HCT116 (cell line): ENCODE data around the gene PDE6G. TPM values are rescaled to one million over a fixed set of nuclear protein-coding genes. Genes with fewer than 3 reads are reported as not detected.

Experiments
- ATAC-seq: fragments of 200-7000 bp; cut with Tn5 transposase; 2 replicates; pipeline ENCODE4 v1.9.1; 2020; ENCODE audit warnings: mild to moderate bottlenecking, moderate library complexity
- BruUV-seq: library from RNA; stranded (reverse); fragments of 400-500 nt; replicated peaks from 2 replicates; lab custom pipeline; 2021; lab: Mats Ljungman, UMichigan
- CTCF ChIA-PET: fragments of 300-600 bp; sonication (Branson Sonifier 250); formaldehyde crosslinking; loops from one replicate; lab custom pipeline; 2021; ENCODE audit warnings: antibody characterized with exemption; lab: Charles Lee
- POLR2A ChIA-PET: fragments of 300-600, 350-600 bp; sonication (Branson Sonifier 250); formaldehyde crosslinking; loops from one replicate; lab custom pipeline; 2021; ENCODE audit warnings: antibody characterized with exemption; lab: Charles Lee
- RAD21 ChIA-PET, 2 experiments: fragments of 300-600 bp; sonication (Branson Sonifier 250); formaldehyde crosslinking; loops; one replicate each; lab custom pipeline; 2023; ENCODE audit warnings: low total read pairs in 2 of 2; ENCODE audit not compliant: uncharacterized antibody in 2 of 2, unreplicated experiment in 2 of 2, low non-redundant PET in 1 of 2; lab: Charles Lee
- DNase-seq: peaks from one replicate; pipeline ENCODE4 v3.0.0-alpha.2; 2010; ENCODE audit warnings: low read depth, low spot score
- H2AFZ ChIP-seq: fragments of 200-600 bp; shearing (Covaris generic), sonication (generic); 2 replicates; pipeline ENCODE4 v1.6.1; 2017; ENCODE audit warnings: low read depth, mixed run types, mixed read lengths, antibody characterized with exemption, low read length; ENCODE audit not compliant: poor library complexity, severe bottlenecking
- H3K27ac ChIP-seq: 2 replicates; pipeline ENCODE4 v1.5.1; 2012; ENCODE audit warnings: low read depth, low read length
- H3K27me3 ChIP-seq: fragments of 200-600 bp; sonication (generic); 2 replicates; pipeline ENCODE4 v1.6.1; 2016; ENCODE audit warnings: mixed run types, low read length, mixed read lengths; ENCODE audit not compliant: insufficient read depth
- H3K36me3 ChIP-seq, 2 experiments: fragments of 200-500 bp in 1 of 2; fragments of 200-600 bp in 1 of 2; sonication (Bioruptor generic) in 1 of 2; sonication (generic) in 1 of 2; 2 replicates each; pipeline versions ENCODE4 v1.5.1 to v1.6.1; 2014 to 2016; ENCODE audit warnings: low read length in 2 of 2, inconsistent platforms in 1 of 2, mixed read lengths in 1 of 2, mixed run types in 1 of 2; ENCODE audit not compliant: insufficient read depth in 2 of 2, control insufficient read depth in 1 of 2
- H3K4me1 ChIP-seq, 2 experiments: fragments of 200-600 bp in 1 of 2; sonication (generic) in 1 of 2; 2 replicates each; pipeline versions ENCODE4 v1.5.1 to v1.6.1; 2012 to 2017; ENCODE audit warnings: low read length in 2 of 2, inconsistent platforms in 1 of 2, mild to moderate bottlenecking in 1 of 2, mixed read lengths in 1 of 2, mixed run types in 1 of 2, moderate library complexity in 1 of 2; ENCODE audit not compliant: insufficient read depth in 2 of 2, control insufficient read depth in 1 of 2
- H3K4me2 ChIP-seq: fragments of 200-600 bp; sonication (generic); 2 replicates; pipeline ENCODE4 v1.6.1; 2017; ENCODE audit warnings: mixed run types, low read length, mixed read lengths
- H3K4me3 ChIP-seq, 2 experiments: fragments of 200-600 bp in 1 of 2; sonication (generic) in 1 of 2; replicated peaks in 1 of 2; 2 replicates each; pipeline ENCODE4 v1.5.1; 2011 to 2016; ENCODE audit warnings: low read length in 2 of 2, control low read depth in 1 of 2, low read depth in 1 of 2, mild to moderate bottlenecking in 1 of 2, mixed read lengths in 1 of 2, mixed run types in 1 of 2
- H3K79me2 ChIP-seq: fragments of 200-600 bp; sonication (generic); 2 replicates; pipeline ENCODE4 v1.6.1; 2017; ENCODE audit warnings: mild to moderate bottlenecking, mixed run types, low read length, moderate library complexity, mixed read lengths; ENCODE audit not compliant: insufficient read depth
- H3K9ac ChIP-seq: fragments of 200-600 bp; sonication (generic); 2 replicates; pipeline ENCODE4 v1.6.1; 2016; ENCODE audit warnings: low read length, mixed read lengths
- H3K9me2 ChIP-seq: fragments of 200-600 bp; sonication (generic), shearing (Covaris generic); 2 replicates; pipeline ENCODE4 v1.6.1; 2017; ENCODE audit warnings: mixed run types, mild to moderate bottlenecking, moderate library complexity; ENCODE audit not compliant: insufficient read depth
- H3K9me3 ChIP-seq, 2 experiments: fragments of 200-500 bp in 1 of 2; fragments of 200-600 bp in 1 of 2; sonication (Bioruptor generic) in 1 of 2; sonication (generic) in 1 of 2; 2 replicates each; pipeline ENCODE4 v1.6.1; 2014 to 2017; ENCODE audit warnings: low read length in 2 of 2, mixed read lengths in 2 of 2, inconsistent platforms in 1 of 2, low read depth in 1 of 2, mild to moderate bottlenecking in 1 of 2, mixed run types in 1 of 2, moderate library complexity in 1 of 2; ENCODE audit not compliant: control insufficient read depth in 1 of 2, insufficient read depth in 1 of 2
- H4K20me1 ChIP-seq: fragments of 200-600 bp; sonication (generic), shearing (Covaris generic); 2 replicates; pipeline ENCODE4 v1.6.1; 2017; ENCODE audit warnings: mixed run types, mild to moderate bottlenecking, moderate library complexity; ENCODE audit not compliant: insufficient read depth
- CEBPB ChIP-seq: IDR thresholded peaks from 2 replicates; pipeline ENCODE4 v1.6.1; 2012; ENCODE audit warnings: low read depth
- CTCF ChIP-seq, 3 experiments: fragments of 200-600 bp in 1 of 3; sonication (generic) in 1 of 3; IDR thresholded peaks in 2 of 3; conservative IDR thresholded peaks in 1 of 3; 2 replicates each; pipeline ENCODE4 v1.5.1; 2012 to 2017; ENCODE audit warnings: low read depth in 2 of 3, low read length in 2 of 3, antibody characterized with exemption in 1 of 3, borderline replicate concordance in 1 of 3, control low read depth in 1 of 3, mild to moderate bottlenecking in 1 of 3, mixed read lengths in 1 of 3, mixed run types in 1 of 3, moderate library complexity in 1 of 3; ENCODE audit not compliant: insufficient read depth in 1 of 3
- EGR1 ChIP-seq: IDR thresholded peaks from 2 replicates; pipeline ENCODE4 v1.6.1; 2012; ENCODE audit warnings: low read depth
- ELF1 ChIP-seq: IDR thresholded peaks from 2 replicates; pipeline ENCODE4 v1.6.1; 2012; ENCODE audit warnings: low read depth, borderline replicate concordance
- EZH2 ChIP-seq: fragments of 200-600 bp; sonication (generic); IDR thresholded peaks from 2 replicates; pipeline ENCODE4 v1.6.1; 2017; ENCODE audit warnings: antibody characterized with exemption, mixed run types
- FOSL1 ChIP-seq: IDR thresholded peaks from 2 replicates; pipeline ENCODE4 v1.6.1; 2012; ENCODE audit warnings: low read depth
- JUND ChIP-seq: IDR thresholded peaks from 2 replicates; pipeline ENCODE4 v1.6.1; 2012
- POLR2A ChIP-seq: IDR thresholded peaks from 2 replicates; pipeline ENCODE4 v1.7.0; 2011; ENCODE audit warnings: borderline replicate concordance; ENCODE audit not compliant: insufficient read depth, insufficient read length; ENCODE audit errors: extremely low read depth
- POLR2AphosphoS5 ChIP-seq: IDR thresholded peaks from 2 replicates; pipeline ENCODE4 v1.6.1; 2011; ENCODE audit warnings: mild to moderate bottlenecking, low read depth, low read length, moderate library complexity
- REST ChIP-seq: IDR thresholded peaks from 2 replicates; pipeline ENCODE4 v1.6.1; 2012; ENCODE audit warnings: low read depth
- SIN3A ChIP-seq: IDR thresholded peaks from 2 replicates; pipeline ENCODE4 v1.6.1; 2012; ENCODE audit warnings: low read depth
- SP1 ChIP-seq: IDR thresholded peaks from 2 replicates; pipeline ENCODE4 v1.6.1; 2012; ENCODE audit warnings: low read depth
- SRF ChIP-seq: IDR thresholded peaks from 2 replicates; pipeline ENCODE4 v1.6.1; 2012; ENCODE audit warnings: low read depth
- TCF7L2 ChIP-seq: IDR thresholded peaks from 2 replicates; pipeline ENCODE4 v1.7.0; 2011; ENCODE audit warnings: borderline replicate concordance, inconsistent platforms; ENCODE audit not compliant: insufficient read depth, insufficient read length; ENCODE audit errors: extremely low read depth
- YY1 ChIP-seq: IDR thresholded peaks from 2 replicates; pipeline ENCODE4 v1.6.1; 2011; ENCODE audit warnings: low read length, low read depth, moderate library complexity, mild to moderate bottlenecking; ENCODE audit not compliant: insufficient replicate concordance; ENCODE audit errors: extremely low read depth
- ZBTB33 ChIP-seq: IDR thresholded peaks from 2 replicates; pipeline ENCODE4 v1.6.1; 2011; ENCODE audit warnings: mild to moderate bottlenecking, low read length, moderate library complexity; ENCODE audit not compliant: insufficient replicate concordance; ENCODE audit errors: extremely low read depth
- intact Hi-C: fragments of 100-400 bp; cut with micrococcal nuclease; formaldehyde crosslinking; loops from 2 replicates; pipeline ENCODE4 v1.10.0; 2022
- total RNA-seq: library from RNA; stranded (reverse); gene quantifications from one replicate; pipeline ENCODE4 v1.2.1, GENCODE V29; 2021; ENCODE audit not compliant: unreplicated experiment
- TF ChIP-seq, protein P1 (sequence below): IDR thresholded peaks from 2 replicates; pipeline ENCODE4 v1.6.1; 2012

PDE6G gene
- total RNA-seq, 1 experiment from 2014 or later = not detected

- peak within 1 kb of the TSS; percentile 89 for H3K4me2 ChIP-seq
- peak; percentile 94 for DNase-seq
- BruUV-seq = no TSS peak
- peaks cover 40 to 48% of the 10 kb centered on the region in 2 experiments for H3K4me1 ChIP-seq
- H4K20me1 ChIP-seq = peaks cover 3% of the 10 kb centered on the region; the same call in 1 of the 2 replicates
- no peaks in the 10 kb centered on the region for H3K27me3 ChIP-seq
- peaks cover 67% of the 10 kb centered on the region for H3K79me2 ChIP-seq
- peak within 1 kb of the TSS; percentile 97 for H3K9ac ChIP-seq
- peak within 1 kb of the TSS; percentile 86 for H3K27ac ChIP-seq
- CTCF ChIA-PET = no interaction called here
- H3K9me2 ChIP-seq = no peaks in the 10 kb centered on the region
- peaks cover 23 to 44% of the 10 kb centered on the region in 2 experiments for H3K36me3 ChIP-seq
- H2AFZ ChIP-seq = no peak within 1 kb of the TSS
- peak; percentile 86 for ATAC-seq
- RAD21 ChIA-PET = interaction anchor here in 1 of 2 experiments (2.2 kb wide), 1 partner anchor 17 kb away, joined by 4 read pairs; the partner anchor contains the start of genes ARL16 and HGS
- no peaks in the 10 kb centered on the region for H3K9me3 ChIP-seq
- intact Hi-C loops = loop anchor here (1.0 kb wide), 2 partner anchors 17 to 29 kb away; partner anchors contain the start of genes ARL16, NPLOC4 and TSPAN10
- POLR2A ChIA-PET = interaction anchor here (1.8 to 2.7 kb wide), 2 partner anchors 9 to 17 kb away, joined by 7 to 9 read pairs; partner anchors contain the start of genes ARL16 and HGS
- H3K4me3 ChIP-seq = peak within 1 kb of the TSS; percentile 78 to 84
- TF ChIP-seq ELF1 (peak; percentile 100; the same call in 1 of the 2 replicates), POLR2A (peak; percentile 93), CTCF (IDR thresholded peaks at IDR 0.05 in 2 of 3, conservative IDR thresholded peaks at IDR 0.05 in 1 of 3; ENCODE audit: borderline replicate concordance in 1 of 3, insufficient read depth in 1 of 3, low read depth in 2 of 3, low read length in 2 of 3) (no peak), SP1 (peak; percentile 96), SRF (no peak), YY1 (peak; percentile 89), CEBPB (no peak), POLR2AphosphoS5 (peak; percentile 95), FOSL1 (no peak), EGR1 (peak; percentile 72; the same call in 1 of the 2 replicates), ZBTB33 (peak; percentile 72), EZH2 (no peak), REST (no peak), JUND (no peak), TCF7L2 (no peak), SIN3A (peak; percentile 99)
- TF ChIP-seq, protein P1, sequence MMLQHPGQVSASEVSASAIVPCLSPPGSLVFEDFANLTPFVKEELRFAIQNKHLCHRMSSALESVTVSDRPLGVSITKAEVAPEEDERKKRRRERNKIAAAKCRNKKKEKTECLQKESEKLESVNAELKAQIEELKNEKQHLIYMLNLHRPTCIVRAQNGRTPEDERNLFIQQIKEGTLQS = no peak
These were observed 10.2 kb upstream of the PDE6G start, which contains the start of the genes CCDC137 and OXLD1 for GRCh38 chr17:81666342-81667191. Gene CCDC137, plus strand, starts transcription at chr17:81666737. Its CDS starts 30 bp downstream, at chr17:81666767. Gene OXLD1, minus strand, starts transcription at chr17:81666605. Its CDS starts 28 bp downstream, at chr17:81666577.
